Measurements from ENCODE around the gene SRSF3.

DNA sequence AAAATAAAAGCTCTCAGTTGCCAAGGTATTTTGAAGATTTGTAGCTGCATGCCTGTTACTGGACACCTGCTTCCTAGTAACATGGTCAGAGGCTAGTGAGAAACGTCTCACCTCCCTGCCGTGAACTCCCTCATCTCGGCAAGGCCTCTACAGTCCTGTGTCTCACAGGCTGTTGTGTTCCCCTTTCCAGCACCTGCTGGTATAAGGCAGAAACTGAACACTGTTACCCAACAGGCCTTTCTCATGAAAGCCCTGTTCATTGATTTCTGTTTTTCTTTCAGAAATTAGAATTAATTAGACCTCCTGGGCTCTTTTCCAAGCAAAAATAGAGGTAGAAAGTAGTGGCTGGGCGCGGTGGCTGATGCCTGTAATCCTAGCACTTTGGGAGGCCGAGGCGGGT, 17.6 kb upstream of the SRSF3 start:
- TF ChIP-seq, protein P1, sequence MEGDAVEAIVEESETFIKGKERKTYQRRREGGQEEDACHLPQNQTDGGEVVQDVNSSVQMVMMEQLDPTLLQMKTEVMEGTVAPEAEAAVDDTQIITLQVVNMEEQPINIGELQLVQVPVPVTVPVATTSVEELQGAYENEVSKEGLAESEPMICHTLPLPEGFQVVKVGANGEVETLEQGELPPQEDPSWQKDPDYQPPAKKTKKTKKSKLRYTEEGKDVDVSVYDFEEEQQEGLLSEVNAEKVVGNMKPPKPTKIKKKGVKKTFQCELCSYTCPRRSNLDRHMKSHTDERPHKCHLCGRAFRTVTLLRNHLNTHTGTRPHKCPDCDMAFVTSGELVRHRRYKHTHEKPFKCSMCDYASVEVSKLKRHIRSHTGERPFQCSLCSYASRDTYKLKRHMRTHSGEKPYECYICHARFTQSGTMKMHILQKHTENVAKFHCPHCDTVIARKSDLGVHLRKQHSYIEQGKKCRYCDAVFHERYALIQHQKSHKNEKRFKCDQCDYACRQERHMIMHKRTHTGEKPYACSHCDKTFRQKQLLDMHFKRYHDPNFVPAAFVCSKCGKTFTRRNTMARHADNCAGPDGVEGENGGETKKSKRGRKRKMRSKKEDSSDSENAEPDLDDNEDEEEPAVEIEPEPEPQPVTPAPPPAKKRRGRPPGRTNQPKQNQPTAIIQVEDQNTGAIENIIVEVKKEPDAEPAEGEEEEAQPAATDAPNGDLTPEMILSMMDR (IDR thresholded peaks at IDR 0.05) = no peak
- no peak for TF ChIP-seq POLR2A (IDR thresholded peaks at IDR 0.05)

All from testis (tissue), 2 donors.